Naive thymus-derived CD4-positive, alpha-beta T cell (primary cell): ENCODE results near the gene NPBWR2. TPM values are rescaled to one million over a fixed set of nuclear protein-coding genes. Genes with fewer than 3 reads are reported as not detected.
A peak's percentile ranks its signal among the peaks of the same experiment; 100 is the strongest.

Experiments used
- ATAC-seq: fragments of 150-1000 bp; cut with Tn5 transposase; 2 replicates; pipeline ENCODE4 v1.10.0; 2021; ENCODE audit warnings: mild to moderate bottlenecking, moderate library complexity
- CTCF ChIA-PET: fragments of 350-600 bp; sonication (Branson Sonifier 250); formaldehyde crosslinking; loops from one replicate; lab custom pipeline; 2021; ENCODE audit warnings: antibody characterized with exemption; lab: Charles Lee
- POLR2A ChIA-PET: fragments of 350-600 bp; sonication (Branson Sonifier 250); formaldehyde crosslinking; loops from one replicate; lab custom pipeline; 2021; ENCODE audit warnings: antibody characterized with exemption, inconsistent platforms; lab: Charles Lee
- DNase-seq, 9 donors: peaks; one replicate each; pipeline versions ENCODE4 v3.0.0 to v3.0.0-alpha.2; 2020 to 2022; ENCODE audit warnings: mixed read lengths in 1 of 9
- H3K27ac ChIP-seq: one replicate; pipeline ENCODE4 v1.7.0; 2013; ENCODE audit warnings: mild to moderate bottlenecking, low read depth, low read length, moderate library complexity
- H3K27me3 ChIP-seq, 2 donors: one replicate each; pipeline ENCODE4 v1.7.0; 2013; ENCODE audit warnings: low read length in 2 of 2, mild to moderate bottlenecking in 2 of 2, moderate library complexity in 2 of 2; ENCODE audit not compliant: control insufficient read depth in 2 of 2, insufficient read depth in 2 of 2
- H3K36me3 ChIP-seq, 3 experiments: 1 replicate in 2 of 3; 2 replicates in 1 of 3; pipeline ENCODE4 v1.7.0; 2013; ENCODE audit warnings: low read length in 3 of 3, mild to moderate bottlenecking in 3 of 3, moderate library complexity in 1 of 3; ENCODE audit not compliant: insufficient read depth in 3 of 3, control insufficient read depth in 2 of 3
- H3K4me1 ChIP-seq, 2 donors: one replicate each; pipeline ENCODE4 v1.7.0; 2013; ENCODE audit warnings: low read length in 2 of 2, mild to moderate bottlenecking in 2 of 2, moderate library complexity in 1 of 2; ENCODE audit not compliant: control insufficient read depth in 2 of 2, insufficient read depth in 2 of 2
- H3K4me3 ChIP-seq: 2 replicates; pipeline ENCODE4 v1.7.0; 2013; ENCODE audit warnings: mild to moderate bottlenecking, low read length
- H3K9me3 ChIP-seq, 3 experiments: 1 replicate in 2 of 3; 2 replicates in 1 of 3; pipeline ENCODE4 v1.7.0; 2013; ENCODE audit warnings: low read length in 3 of 3; ENCODE audit not compliant: control insufficient read depth in 2 of 3
- H3K27ac Mint-ChIP-seq, 9 donors: one replicate each; pipeline ENCODE4 v1.8.0; 2020 to 2022; ENCODE audit warnings: mixed read lengths in 9 of 9, mild to moderate bottlenecking in 8 of 9, moderate library complexity in 5 of 9, inconsistent platforms in 2 of 9
- H3K27me3 Mint-ChIP-seq, 5 donors: one replicate each; pipeline ENCODE4 v1.8.0; 2021 to 2022; ENCODE audit warnings: mixed read lengths in 5 of 5, mild to moderate bottlenecking in 1 of 5
- H3K36me3 Mint-ChIP-seq, 5 donors: one replicate each; pipeline ENCODE4 v1.8.0; 2020 to 2022; ENCODE audit warnings: mixed read lengths in 5 of 5, mild to moderate bottlenecking in 3 of 5, inconsistent platforms in 1 of 5
- H3K4me1 Mint-ChIP-seq, 7 donors: one replicate each; pipeline ENCODE4 v1.8.0; 2020 to 2022; ENCODE audit warnings: mixed read lengths in 7 of 7, mild to moderate bottlenecking in 3 of 7, inconsistent platforms in 1 of 7
- H3K4me3 Mint-ChIP-seq, 10 donors: one replicate each; pipeline ENCODE4 v1.8.0; 2020 to 2022; ENCODE audit warnings: mild to moderate bottlenecking in 10 of 10, mixed read lengths in 10 of 10, moderate library complexity in 6 of 10, inconsistent platforms in 2 of 10
- H3K9me3 Mint-ChIP-seq, 11 donors: one replicate each; pipeline ENCODE4 v1.8.0; 2020 to 2022; ENCODE audit warnings: mixed read lengths in 11 of 11, mild to moderate bottlenecking in 4 of 11, inconsistent platforms in 1 of 11, moderate library complexity in 1 of 11
- intact Hi-C, 2 donors: fragments of 100-400 bp; cut with micrococcal nuclease; formaldehyde crosslinking; loops; one replicate each; pipeline ENCODE4 v1.15.1; 2023
- polyA plus RNA-seq, 2 donors: library from polyadenylated mRNA; unstranded; fragments of 300-500 nt; fragmentation: Illumina TruSeq; gene quantifications; one replicate each; pipeline ENCODE4 v1.2.3, GENCODE V29; 2021
- total RNA-seq, 6 experiments: library from RNA in 5 of 6; stranded (reverse) in 5 of 6; gene quantifications; 1 replicate in 5 of 6; 2 replicates in 1 of 6; pipeline ENCODE4 v1.2.3 and lab custom pipeline; 2021 to 2026

Gene NPBWR2
- total and polyA plus RNA-seq, 7 experiments from 2014 or later, result not detected

- H3K4me3 ChIP-seq, result no peak overlapping the region
- H3K4me1 ChIP-seq, result no peaks in the 10 kb centered on the region
- no peaks in the 10 kb centered on the region for H3K36me3 ChIP-seq
- ChIA-PET POLR2A (no interaction called here), CTCF (no interaction called here)
- intact Hi-C loops, result no loop called here
- Mint-ChIP-seq H3K4me1 (peaks cover 0 to 8% (median 0%) of the 10 kb centered on the region in 7 donors), H3K4me3 (no peak overlapping the region), H3K36me3 (no peaks in the 10 kb centered on the region), H3K27ac (no peak overlapping the region), H3K9me3 (no peaks in the 10 kb centered on the region), H3K27me3 (peaks cover 0 to 4% (median 0%) of the 10 kb centered on the region in 5 donors)
- H3K27ac ChIP-seq, result no peak overlapping the region
- H3K27me3 ChIP-seq, result no peaks in the 10 kb centered on the region
- ATAC-seq (no peak), DNase-seq (peak in 1 of 9 donors; percentile 5)
- no peaks in the 10 kb centered on the region for H3K9me3 ChIP-seq
Measured at GRCh38 chr20:64108731-64109681, 1.6 kb upstream of the NPBWR2 start.

GRCh38 chr20:64107736-64108457 is 532 bp upstream of the NPBWR2 start:
- ChIA-PET POLR2A (no interaction called here), CTCF (interaction anchor here (0.6 kb wide), 1 partner anchor 466 kb away, joined by 3 read pairs; no protein-coding TSS in a partner anchor)
- no peak overlapping the region for H3K4me3 ChIP-seq
- Mint-ChIP-seq H3K36me3 (no peaks in the 10 kb centered on the region), H3K27me3 (peaks cover 0 to 15% (median 4%) of the 10 kb centered on the region in 5 donors), H3K9me3 (no peaks in the 10 kb centered on the region), H3K4me1 (peaks cover 0 to 9% (median 2%) of the 10 kb centered on the region in 7 donors), H3K27ac (no peak overlapping the region), H3K4me3 (peak overlapping the region in 1 of 10 donors; percentile 20)
- intact Hi-C loops, result no loop called here
- no peaks in the 10 kb centered on the region for H3K27me3 ChIP-seq
- H3K4me1 ChIP-seq, result no peaks in the 10 kb centered on the region
- no peaks in the 10 kb centered on the region for H3K36me3 ChIP-seq
- ATAC-seq, result peak; percentile 47
- H3K9me3 ChIP-seq, result no peaks in the 10 kb centered on the region
- DNase-seq, result peak in 1 of 9 donors; percentile 7
- no peak overlapping the region for H3K27ac ChIP-seq

GRCh38 chr20:64106435-64106961 is 867 bp downstream of the NPBWR2 start:
- H3K4me1 Mint-ChIP-seq, result peaks cover under 1 to 10% (median 7%) of the 10 kb centered on the region in 7 donors
- Histone ChIP-seq H3K27me3 (no peaks in the 10 kb centered on the region), H3K4me1 (peaks cover 4 to 6% of the 10 kb centered on the region in 2 donors), H3K9me3 (no peaks in the 10 kb centered on the region), H3K4me3 (no peak overlapping the region), H3K27ac (no peak overlapping the region), H3K36me3 (no peaks in the 10 kb centered on the region)
- no peaks in the 10 kb centered on the region for H3K9me3 Mint-ChIP-seq
- H3K27me3 Mint-ChIP-seq, result peaks cover under 1 to 20% (median 7%) of the 10 kb centered on the region in 5 donors
- DNase-seq, result peak in 2 of 9 donors; percentile 3 to 5
- peak overlapping the region in 1 of 9 donors; percentile 9 for H3K27ac Mint-ChIP-seq
- intact Hi-C loops, result no loop called here
- H3K4me3 Mint-ChIP-seq, result no peak overlapping the region
- ATAC-seq, result no peak
- no peaks in the 10 kb centered on the region for H3K36me3 Mint-ChIP-seq
- CTCF ChIA-PET, result no interaction called here
- POLR2A ChIA-PET, result no interaction called here

GRCh38 chr20:64105846-64106434 is 1.4 kb downstream of the NPBWR2 start:
- H3K4me3 ChIP-seq, result no peak overlapping the region
- H3K36me3 ChIP-seq, result no peaks in the 10 kb centered on the region
- intact Hi-C loops, result no loop called here
- no peaks in the 10 kb centered on the region for H3K9me3 Mint-ChIP-seq
- H3K27ac Mint-ChIP-seq, result peak overlapping the region in 3 of 9 donors; percentile 9 to 72 (median 67)
- POLR2A ChIA-PET, result no interaction called here
- no peaks in the 10 kb centered on the region for H3K36me3 Mint-ChIP-seq
- DNase-seq (peak in 3 of 9 donors; percentile 4 to 18 (median 6)), ATAC-seq (no peak)
- H3K27me3 ChIP-seq, result peaks cover 0 to 3% of the 10 kb centered on the region in 2 donors
- H3K9me3 ChIP-seq, result no peaks in the 10 kb centered on the region
- peaks cover 6 to 14% (median 10%) of the 10 kb centered on the region in 7 donors for H3K4me1 Mint-ChIP-seq
- CTCF ChIA-PET, result no interaction called here
- H3K4me3 Mint-ChIP-seq, result no peak overlapping the region
- H3K4me1 ChIP-seq, result peaks cover 4 to 9% of the 10 kb centered on the region in 2 donors
- peaks cover 4 to 26% (median 10%) of the 10 kb centered on the region in 5 donors for H3K27me3 Mint-ChIP-seq
- no peak overlapping the region for H3K27ac ChIP-seq

GRCh38 chr20:64104667-64105451 is 2.5 kb downstream of the NPBWR2 start:
- Mint-ChIP-seq H3K36me3 (no peaks in the 10 kb centered on the region), H3K27ac (no peak overlapping the region), H3K4me3 (no peak overlapping the region), H3K27me3 (peaks cover 4 to 28% (median 10%) of the 10 kb centered on the region in 5 donors), H3K9me3 (no peaks in the 10 kb centered on the region), H3K4me1 (peaks cover 8 to 22% (median 11%) of the 10 kb centered on the region in 7 donors)
- intact Hi-C loops, result no loop called here
- CTCF ChIA-PET, result no interaction called here
- H3K27me3 ChIP-seq, result peaks cover 0 to 4% of the 10 kb centered on the region in 2 donors
- H3K27ac ChIP-seq, result no peak overlapping the region
- H3K4me1 ChIP-seq, result peaks cover 6 to 13% of the 10 kb centered on the region in 2 donors
- no peak overlapping the region for H3K4me3 ChIP-seq
- DNase-seq, result peak in 2 of 9 donors; percentile 5 to 6
- no peak for ATAC-seq
- POLR2A ChIA-PET, result no interaction called here
- H3K9me3 ChIP-seq, result no peaks in the 10 kb centered on the region
- H3K36me3 ChIP-seq, result no peaks in the 10 kb centered on the region
